ENCODE results near the gene FADS1. TPM values are rescaled to one million over a fixed set of nuclear protein-coding genes. Genes with fewer than 3 reads are reported as not detected.

Gene FADS1
- total and polyA plus RNA-seq, 2 donors (not counting 3 experiments of a cell fraction or from before 2014, with no cell fraction given), result 110 to 121 TPM

GRCh38 chr11:61794579-61794978 is 22.2 kb downstream of the FADS1 start:
- Histone ChIP-seq H3K27me3 (ENCODE audit: control insufficient read depth in 2 of 2, insufficient read depth in 2 of 2, low read length in 2 of 2) (no peaks in the 10 kb centered on the region), H3K4me2 (ENCODE audit: insufficient read depth, low read length) (peak overlapping the region; percentile 5), H3K4me3 (replicated peaks in 1 of 3; ENCODE audit: insufficient read depth in 1 of 3, low read depth in 1 of 3, low read length in 3 of 3) (no peak overlapping the region), H3K79me2 (ENCODE audit: control insufficient read depth, insufficient read depth, low read length) (peaks cover 62% of the 10 kb centered on the region), H3K4me1 (ENCODE audit: control insufficient read depth, extremely low read depth, insufficient read depth, low read length) (peaks cover 25% of the 10 kb centered on the region), H3K9me3 (replicated peaks; ENCODE audit: control insufficient read depth, insufficient read depth, low read length) (no peaks in the 10 kb centered on the region), H3K9me1 (replicated peaks; ENCODE audit: control insufficient read depth, extremely low read depth, insufficient read depth, low read length) (no peaks in the 10 kb centered on the region), H3K36me3 (ENCODE audit: control insufficient read depth in 2 of 2, extremely low read depth in 1 of 2, insufficient read depth in 2 of 2, low read length in 2 of 2) (peaks cover 0 to 11% of the 10 kb centered on the region in 2 experiments), H2AFZ (ENCODE audit: low read depth, low read length) (no peak overlapping the region), H4K20me1 (replicated peaks; ENCODE audit: control insufficient read depth, extremely low read depth, insufficient read depth, low read length) (no peaks in the 10 kb centered on the region), H3K9ac (replicated peaks; ENCODE audit: extremely low read depth, insufficient read depth, low read length) (no peak overlapping the region), H3K27ac (ENCODE audit: insufficient read depth, low read depth, low read length) (no peak overlapping the region)
- CTCF ChIA-PET, result no interaction called here
- DNase-seq (ENCODE audit: low read depth, low spot score) (no peak), FAIRE-seq (no peak)
- TF ChIP-seq CTCF (IDR thresholded peaks at IDR 0.05; ENCODE audit: extremely low read depth in 1 of 2, insufficient read depth in 1 of 2, low read depth in 1 of 2, low read length in 2 of 2) (no peak), GATA2 (IDR thresholded peaks at IDR 0.05; ENCODE audit: insufficient read depth, insufficient read length, low read depth, low read length) (no peak), POLR2A (IDR thresholded peaks at IDR 0.05; ENCODE audit: low read depth, low read length) (no peak), JUN (IDR thresholded peaks at IDR 0.05; ENCODE audit: borderline replicate concordance, insufficient read depth, insufficient read length, low read depth) (no peak), MYC (IDR thresholded peaks at IDR 0.05; ENCODE audit: low read depth, low read length) (no peak), FOS (IDR thresholded peaks at IDR 0.05; ENCODE audit: borderline replicate concordance, insufficient read depth, low read length) (no peak), EZH2 (IDR thresholded peaks at IDR 0.05; ENCODE audit: borderline replicate concordance, low read depth, low read length, severe bottlenecking) (no peak), POLR2AphosphoS5 (IDR thresholded peaks at IDR 0.05; ENCODE audit: insufficient read depth, low read depth, low read length) (no peak)
- TF ChIP-seq, protein P1, sequence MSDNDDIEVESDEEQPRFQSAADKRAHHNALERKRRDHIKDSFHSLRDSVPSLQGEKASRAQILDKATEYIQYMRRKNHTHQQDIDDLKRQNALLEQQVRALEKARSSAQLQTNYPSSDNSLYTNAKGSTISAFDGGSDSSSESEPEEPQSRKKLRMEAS (IDR thresholded peaks at IDR 0.05; ENCODE audit: insufficient read depth, insufficient read length), result no peak
- POLR2A ChIA-PET, result no interaction called here
- intact Hi-C loops (cut with micrococcal nuclease), result loop anchor here (5.0 kb wide), 1 partner anchor 328 kb away; the partner anchor contains the start of gene INCENP
- dilution Hi-C loops (cut with MboI; ENCODE audit: extremely low pct_ligation_motif_present, low sequenced_read_pairs), result no loop called here
- BruUV-seq (replicated peaks), result no TSS peak

Measured in endothelial cell of umbilical vein (primary cell).